GM23338 (cell line): ENCODE data around the gene TMEM150A.

Experiments
- EZH2 ChIP-seq: fragments of 200-600 bp; sonication (generic); IDR thresholded peaks from one replicate; pipeline ENCODE4 v1.8.0; 2017; ENCODE audit warnings: antibody characterized with exemption, mild to moderate bottlenecking, low read depth; ENCODE audit not compliant: unreplicated experiment
- EZH2phosphoT487 ChIP-seq: fragments of 200-600 bp; sonication (generic); IDR thresholded peaks from one replicate; pipeline ENCODE4 v1.8.1; 2018; ENCODE audit warnings: antibody characterized with exemption; ENCODE audit not compliant: unreplicated experiment
- POLR2AphosphoS5 ChIP-seq: IDR thresholded peaks from 2 replicates; pipeline ENCODE4 v1.6.1; 2016; ENCODE audit warnings: antibody characterized with exemption, low read depth
- STAT1 ChIP-seq: IDR thresholded peaks from one replicate; pipeline ENCODE4 v1.6.1; 2016; ENCODE audit warnings: antibody characterized with exemption; ENCODE audit not compliant: unreplicated experiment
- ZNF331 ChIP-seq: fragments of 250-450 bp; sonication (Bioruptor Pico); IDR thresholded peaks from 2 replicates; pipeline ENCODE4 v1.5.0; 2020; ENCODE audit warnings: low read depth, mild to moderate bottlenecking, moderate library complexity
- TF ChIP-seq, protein P1 (sequence below), 2 experiments: fragments of 200-600 bp in 1 of 2; sonication (generic) in 1 of 2; conservative IDR thresholded peaks; 2 replicates each; pipeline versions ENCODE4 v1.5.1 to v1.6.1; 2016 to 2017; ENCODE audit warnings: antibody characterized with exemption in 2 of 2, low read depth in 2 of 2, mild to moderate bottlenecking in 2 of 2, moderate library complexity in 1 of 2
- TF ChIP-seq, protein P2 (sequence below): IDR thresholded peaks from one replicate; pipeline ENCODE4 v1.6.1; 2018; ENCODE audit warnings: antibody characterized with exemption; ENCODE audit not compliant: unreplicated experiment
- TF ChIP-seq, protein P3 (sequence below): IDR thresholded peaks from 2 replicates; pipeline ENCODE4 v1.6.1; 2016; ENCODE audit warnings: antibody characterized with exemption

DNA sequence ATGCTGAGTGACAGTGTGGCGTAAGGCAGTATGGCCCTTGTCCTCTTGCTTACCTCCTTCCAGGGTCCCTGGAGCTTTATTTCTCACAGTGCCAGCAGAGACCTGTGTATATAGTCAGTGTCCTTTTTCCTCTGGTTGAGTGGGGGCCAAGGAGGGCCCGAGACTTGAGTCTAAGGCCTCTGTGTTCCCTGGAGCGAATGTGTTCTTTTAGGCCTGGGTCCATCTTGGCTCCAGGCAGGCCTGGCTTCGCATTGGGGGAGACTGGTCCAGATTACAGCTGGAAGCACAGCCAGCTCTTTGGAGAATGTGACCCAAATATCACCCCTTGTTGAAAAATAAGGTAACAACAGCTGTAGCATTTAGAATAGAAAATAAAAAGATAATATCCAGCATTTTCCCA lies 13.3 kb downstream of the TMEM150A start:
- TF ChIP-seq EZH2 (no peak), STAT1 (no peak), POLR2AphosphoS5 (no peak), EZH2phosphoT487 (no peak), ZNF331 (CRISPR knock-in tag) (no peak)
- TF ChIP-seq, protein P1, sequence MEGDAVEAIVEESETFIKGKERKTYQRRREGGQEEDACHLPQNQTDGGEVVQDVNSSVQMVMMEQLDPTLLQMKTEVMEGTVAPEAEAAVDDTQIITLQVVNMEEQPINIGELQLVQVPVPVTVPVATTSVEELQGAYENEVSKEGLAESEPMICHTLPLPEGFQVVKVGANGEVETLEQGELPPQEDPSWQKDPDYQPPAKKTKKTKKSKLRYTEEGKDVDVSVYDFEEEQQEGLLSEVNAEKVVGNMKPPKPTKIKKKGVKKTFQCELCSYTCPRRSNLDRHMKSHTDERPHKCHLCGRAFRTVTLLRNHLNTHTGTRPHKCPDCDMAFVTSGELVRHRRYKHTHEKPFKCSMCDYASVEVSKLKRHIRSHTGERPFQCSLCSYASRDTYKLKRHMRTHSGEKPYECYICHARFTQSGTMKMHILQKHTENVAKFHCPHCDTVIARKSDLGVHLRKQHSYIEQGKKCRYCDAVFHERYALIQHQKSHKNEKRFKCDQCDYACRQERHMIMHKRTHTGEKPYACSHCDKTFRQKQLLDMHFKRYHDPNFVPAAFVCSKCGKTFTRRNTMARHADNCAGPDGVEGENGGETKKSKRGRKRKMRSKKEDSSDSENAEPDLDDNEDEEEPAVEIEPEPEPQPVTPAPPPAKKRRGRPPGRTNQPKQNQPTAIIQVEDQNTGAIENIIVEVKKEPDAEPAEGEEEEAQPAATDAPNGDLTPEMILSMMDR (conservative IDR thresholded peaks at IDR 0.05; ENCODE audit: low read depth in 2 of 2), result no peak
- TF ChIP-seq, protein P2, sequence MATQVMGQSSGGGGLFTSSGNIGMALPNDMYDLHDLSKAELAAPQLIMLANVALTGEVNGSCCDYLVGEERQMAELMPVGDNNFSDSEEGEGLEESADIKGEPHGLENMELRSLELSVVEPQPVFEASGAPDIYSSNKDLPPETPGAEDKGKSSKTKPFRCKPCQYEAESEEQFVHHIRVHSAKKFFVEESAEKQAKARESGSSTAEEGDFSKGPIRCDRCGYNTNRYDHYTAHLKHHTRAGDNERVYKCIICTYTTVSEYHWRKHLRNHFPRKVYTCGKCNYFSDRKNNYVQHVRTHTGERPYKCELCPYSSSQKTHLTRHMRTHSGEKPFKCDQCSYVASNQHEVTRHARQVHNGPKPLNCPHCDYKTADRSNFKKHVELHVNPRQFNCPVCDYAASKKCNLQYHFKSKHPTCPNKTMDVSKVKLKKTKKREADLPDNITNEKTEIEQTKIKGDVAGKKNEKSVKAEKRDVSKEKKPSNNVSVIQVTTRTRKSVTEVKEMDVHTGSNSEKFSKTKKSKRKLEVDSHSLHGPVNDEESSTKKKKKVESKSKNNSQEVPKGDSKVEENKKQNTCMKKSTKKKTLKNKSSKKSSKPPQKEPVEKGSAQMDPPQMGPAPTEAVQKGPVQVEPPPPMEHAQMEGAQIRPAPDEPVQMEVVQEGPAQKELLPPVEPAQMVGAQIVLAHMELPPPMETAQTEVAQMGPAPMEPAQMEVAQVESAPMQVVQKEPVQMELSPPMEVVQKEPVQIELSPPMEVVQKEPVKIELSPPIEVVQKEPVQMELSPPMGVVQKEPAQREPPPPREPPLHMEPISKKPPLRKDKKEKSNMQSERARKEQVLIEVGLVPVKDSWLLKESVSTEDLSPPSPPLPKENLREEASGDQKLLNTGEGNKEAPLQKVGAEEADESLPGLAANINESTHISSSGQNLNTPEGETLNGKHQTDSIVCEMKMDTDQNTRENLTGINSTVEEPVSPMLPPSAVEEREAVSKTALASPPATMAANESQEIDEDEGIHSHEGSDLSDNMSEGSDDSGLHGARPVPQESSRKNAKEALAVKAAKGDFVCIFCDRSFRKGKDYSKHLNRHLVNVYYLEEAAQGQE, result no peak
- TF ChIP-seq, protein P3, sequence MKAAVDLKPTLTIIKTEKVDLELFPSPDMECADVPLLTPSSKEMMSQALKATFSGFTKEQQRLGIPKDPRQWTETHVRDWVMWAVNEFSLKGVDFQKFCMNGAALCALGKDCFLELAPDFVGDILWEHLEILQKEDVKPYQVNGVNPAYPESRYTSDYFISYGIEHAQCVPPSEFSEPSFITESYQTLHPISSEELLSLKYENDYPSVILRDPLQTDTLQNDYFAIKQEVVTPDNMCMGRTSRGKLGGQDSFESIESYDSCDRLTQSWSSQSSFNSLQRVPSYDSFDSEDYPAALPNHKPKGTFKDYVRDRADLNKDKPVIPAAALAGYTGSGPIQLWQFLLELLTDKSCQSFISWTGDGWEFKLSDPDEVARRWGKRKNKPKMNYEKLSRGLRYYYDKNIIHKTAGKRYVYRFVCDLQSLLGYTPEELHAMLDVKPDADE, result no peak
